Calu3 (cell line): ENCODE measurements around the gene FETUB. TPM values are rescaled to one million over a fixed set of nuclear protein-coding genes. Genes with fewer than 3 reads are reported as not detected.

Experiments used
- BruUV-seq: library from RNA; stranded (reverse); fragments of 400-500 nt; replicated peaks from 2 replicates; lab custom pipeline; 2021; lab: Mats Ljungman, UMichigan
- CTCF ChIA-PET: fragments of 300-600 bp; sonication (Branson Sonifier 250); formaldehyde crosslinking; loops from one replicate; lab custom pipeline; 2022; ENCODE audit warnings: antibody characterized with exemption; lab: Charles Lee
- DNase-seq: peaks from one replicate; pipeline ENCODE4 v3.0.0; 2022
- H3K27ac Mint-ChIP-seq: one replicate; pipeline ENCODE4 v1.8.0; 2022; ENCODE audit warnings: mixed read lengths; ENCODE audit not compliant: unreplicated experiment
- H3K27me3 Mint-ChIP-seq: one replicate; pipeline ENCODE4 v1.8.0; 2022; ENCODE audit warnings: mixed read lengths; ENCODE audit not compliant: unreplicated experiment
- H3K36me3 Mint-ChIP-seq: one replicate; pipeline ENCODE4 v1.8.0; 2022; ENCODE audit warnings: mild to moderate bottlenecking, moderate library complexity, mixed read lengths; ENCODE audit not compliant: insufficient read depth, unreplicated experiment
- H3K4me1 Mint-ChIP-seq: one replicate; pipeline ENCODE4 v1.8.0; 2022; ENCODE audit warnings: mild to moderate bottlenecking, low read depth, mixed read lengths; ENCODE audit not compliant: unreplicated experiment
- H3K4me3 Mint-ChIP-seq: one replicate; pipeline ENCODE4 v1.8.0; 2022; ENCODE audit warnings: mild to moderate bottlenecking, low read depth, moderate library complexity, mixed read lengths; ENCODE audit not compliant: unreplicated experiment
- H3K9me3 Mint-ChIP-seq: one replicate; pipeline ENCODE4 v1.8.0; 2022; ENCODE audit warnings: low read depth, mixed read lengths; ENCODE audit not compliant: unreplicated experiment
- CTCF ChIP-seq: fragments of 200-600 bp; IDR thresholded peaks from one replicate; pipeline ENCODE4 v1.8.0; 2022; ENCODE audit warnings: antibody characterized with exemption; ENCODE audit not compliant: unreplicated experiment
- intact Hi-C: fragments of 100-400 bp; cut with micrococcal nuclease; formaldehyde crosslinking; loops from one replicate; pipeline ENCODE4 v1.10.0; 2022; ENCODE audit not compliant: unreplicated experiment
- total RNA-seq: library from RNA; stranded (reverse); gene quantifications from 2 replicates; pipeline ENCODE4 v1.2.3, GENCODE V29; 2022

The FETUB gene
- total RNA-seq, 1 experiment from 2014 or later, result not detected

DNA sequence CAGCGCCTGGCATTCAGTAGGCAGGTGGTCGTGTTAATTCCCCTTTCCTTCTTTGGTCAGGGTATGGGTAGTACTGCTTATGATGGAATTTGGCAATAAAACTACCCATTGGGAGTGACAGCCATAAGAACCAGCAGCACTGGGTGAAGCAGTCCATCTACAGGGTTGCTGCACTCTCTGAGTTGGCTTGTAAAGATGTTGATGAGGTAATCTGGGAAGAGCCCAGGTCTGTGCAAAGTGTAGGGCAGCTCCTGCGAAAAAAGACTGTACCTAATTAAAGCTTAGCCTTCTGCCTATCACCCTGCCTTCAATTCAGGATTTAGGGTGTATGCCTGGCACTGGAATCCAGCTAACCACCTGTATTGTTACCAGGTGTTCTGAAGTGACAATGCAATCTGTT is 4.7 kb upstream of the FETUB start:
- H3K27me3 Mint-ChIP-seq, result no peaks in the 10 kb centered on the region
- CTCF ChIA-PET, result no interaction called here
- DNase-seq, result no peak
- TF ChIP-seq CTCF, result no peak
- no TSS peak for BruUV-seq
- no peak overlapping the region for H3K4me3 Mint-ChIP-seq
- peaks cover 27% of the 10 kb centered on the region for H3K4me1 Mint-ChIP-seq
- intact Hi-C loops, result no loop called here
- H3K9me3 Mint-ChIP-seq, result no peaks in the 10 kb centered on the region
- H3K36me3 Mint-ChIP-seq, result peaks cover 4% of the 10 kb centered on the region
- no peak overlapping the region for H3K27ac Mint-ChIP-seq

DNA sequence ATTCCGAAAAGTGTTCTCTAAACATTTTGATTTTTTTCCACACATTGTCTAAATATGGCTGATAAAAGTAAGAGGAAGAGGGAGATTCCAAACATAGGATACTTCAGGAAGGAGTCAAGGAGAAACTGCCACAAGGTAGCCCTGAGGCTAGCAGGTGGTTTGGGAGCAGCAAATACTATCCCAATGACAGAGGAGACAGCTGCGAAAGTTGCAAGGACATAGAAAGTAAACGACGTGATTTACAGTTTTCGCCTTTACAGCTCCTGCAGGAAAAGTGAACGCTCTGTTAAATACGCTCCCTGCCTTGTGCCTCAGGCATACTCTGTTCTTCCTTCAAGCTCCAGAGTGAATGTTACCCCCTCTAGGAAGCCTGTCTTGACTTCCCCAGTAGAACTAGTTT is 3.7 kb upstream of the FETUB start:
- H3K27ac Mint-ChIP-seq, result no peak overlapping the region
- TF ChIP-seq CTCF, result no peak
- H3K36me3 Mint-ChIP-seq, result peaks cover 5% of the 10 kb centered on the region
- H3K9me3 Mint-ChIP-seq, result no peaks in the 10 kb centered on the region
- DNase-seq, result no peak
- H3K27me3 Mint-ChIP-seq, result no peaks in the 10 kb centered on the region
- BruUV-seq, result no TSS peak
- H3K4me1 Mint-ChIP-seq, result peaks cover 27% of the 10 kb centered on the region
- CTCF ChIA-PET, result no interaction called here
- no peak overlapping the region for H3K4me3 Mint-ChIP-seq
- intact Hi-C loops, result no loop called here

- no peak for DNase-seq
- intact Hi-C loops, result no loop called here
- peaks cover 30% of the 10 kb centered on the region for H3K4me1 Mint-ChIP-seq
- CTCF ChIA-PET, result no interaction called here
- BruUV-seq, result no TSS peak
- peaks cover 5% of the 10 kb centered on the region for H3K36me3 Mint-ChIP-seq
- no peaks in the 10 kb centered on the region for H3K27me3 Mint-ChIP-seq
- TF ChIP-seq CTCF, result no peak
- no peak overlapping the region for H3K4me3 Mint-ChIP-seq
- no peaks in the 10 kb centered on the region for H3K9me3 Mint-ChIP-seq
- no peak overlapping the region for H3K27ac Mint-ChIP-seq
Measured at GRCh38 chr3:186637686-186638085, 2.5 kb upstream of the FETUB start.

DNA sequence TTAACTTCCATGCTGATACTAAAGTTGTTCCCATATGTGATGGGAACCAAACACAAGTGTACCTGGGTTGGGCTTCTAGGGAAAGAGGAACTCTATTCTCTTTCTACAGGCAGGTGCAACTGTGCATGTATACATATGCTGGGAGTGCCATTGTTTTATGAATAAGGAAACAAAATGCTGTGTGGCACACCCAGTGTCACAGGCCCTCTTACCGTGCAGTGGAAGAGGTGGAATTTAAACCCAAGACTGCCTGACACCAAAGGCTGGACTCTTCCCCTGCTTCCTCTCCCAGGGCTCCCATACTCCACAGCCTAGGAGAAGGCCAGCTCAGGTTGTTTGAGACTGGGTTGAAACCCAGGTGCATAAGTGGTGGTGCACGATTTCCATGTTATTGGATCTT is 1.9 kb upstream of the FETUB start:
- Mint-ChIP-seq H3K27me3 (no peaks in the 10 kb centered on the region), H3K36me3 (peaks cover 5% of the 10 kb centered on the region), H3K4me3 (no peak overlapping the region), H3K9me3 (no peaks in the 10 kb centered on the region), H3K4me1 (peaks cover 36% of the 10 kb centered on the region), H3K27ac (no peak overlapping the region)
- CTCF ChIA-PET, result no interaction called here
- no peak for DNase-seq
- intact Hi-C loops, result no loop called here
- BruUV-seq, result no TSS peak
- no peak for TF ChIP-seq CTCF

GRCh38 chr3:186640473-186640818 is 247 bp downstream of the FETUB start:
- no TSS peak for BruUV-seq
- Mint-ChIP-seq H3K4me3 (peak overlapping the region; percentile 4), H3K27me3 (no peaks in the 10 kb centered on the region), H3K4me1 (peaks cover 58% of the 10 kb centered on the region), H3K36me3 (peaks cover 5% of the 10 kb centered on the region), H3K9me3 (no peaks in the 10 kb centered on the region), H3K27ac (peak overlapping the region; percentile 5)
- TF ChIP-seq CTCF, result no peak
- intact Hi-C loops, result no loop called here
- DNase-seq, result peak; percentile 66
- CTCF ChIA-PET, result no interaction called here
